ENCODE results near the gene CABLES1. TPM values are rescaled to one million over a fixed set of nuclear protein-coding genes. Genes with fewer than 3 reads are reported as not detected.

Gene CABLES1
- total RNA-seq, 2 experiments from 2014 or later: 1.9 to 2.1 TPM

DNA sequence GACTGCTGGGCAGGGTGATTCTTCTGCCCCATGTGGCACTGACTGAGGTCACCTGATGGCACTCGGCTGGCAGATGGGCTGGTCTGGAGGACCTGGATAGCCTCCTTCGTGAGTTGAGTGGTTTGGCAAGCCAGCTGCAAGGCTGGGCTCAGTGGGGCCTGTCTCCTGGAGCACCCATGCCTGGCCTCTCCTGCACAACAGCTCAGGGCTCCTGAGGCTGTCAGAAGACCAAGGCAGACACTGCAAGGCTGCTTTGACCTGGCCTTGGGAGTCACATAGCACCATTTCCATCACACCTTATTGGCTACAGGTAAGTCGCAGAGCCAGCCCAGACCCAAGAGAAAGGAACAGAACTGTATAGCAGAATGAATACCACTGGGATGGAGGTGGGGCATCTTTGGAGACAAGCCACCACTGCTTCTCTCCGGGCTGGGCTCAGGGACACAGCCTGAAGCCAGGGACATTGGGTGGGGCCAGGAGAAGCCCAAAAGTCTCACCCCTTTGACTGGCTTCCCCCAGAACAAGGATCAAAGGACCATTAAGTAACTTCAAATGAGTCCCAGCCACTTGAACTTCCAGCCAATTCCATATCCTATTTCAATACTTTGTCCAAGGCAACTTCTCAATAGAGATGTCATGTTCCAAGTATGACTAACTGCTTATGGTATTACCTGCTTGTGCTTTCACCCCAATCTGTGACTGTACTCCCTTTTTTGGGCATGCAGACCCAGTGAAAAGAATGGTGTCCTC is 156.3 kb downstream of the CABLES1 start:
- H3K4me3 Mint-ChIP-seq: no peak overlapping the region
- H3K4me1 Mint-ChIP-seq: no peaks in the 10 kb centered on the region
- H3K27ac Mint-ChIP-seq: no peak overlapping the region
- no peaks in the 10 kb centered on the region for H3K9me3 Mint-ChIP-seq
- H3K27me3 Mint-ChIP-seq: no peaks in the 10 kb centered on the region
- ChIA-PET CTCF (interaction anchor here (0.6 kb wide), 1 partner anchor 16 kb away, joined by 3 read pairs; no protein-coding TSS in a partner anchor), POLR2A (no interaction called here)
- H3K36me3 Mint-ChIP-seq (ENCODE audit: low read depth): no peaks in the 10 kb centered on the region
- no peak for DNase-seq

- H3K4me3 Mint-ChIP-seq: no peak overlapping the region
- H3K36me3 Mint-ChIP-seq (ENCODE audit: low read depth): no peaks in the 10 kb centered on the region
- DNase-seq: no peak
- no peaks in the 10 kb centered on the region for H3K4me1 Mint-ChIP-seq
- no peak overlapping the region for H3K27ac Mint-ChIP-seq
- ChIA-PET CTCF (interaction anchor here (0.5 to 1.2 kb wide), 4 partner anchors 17 to 277 kb away, joined by 3 to 6 read pairs (median 3); no protein-coding TSS in a partner anchor), POLR2A (no interaction called here)
- H3K9me3 Mint-ChIP-seq: no peaks in the 10 kb centered on the region
- no peaks in the 10 kb centered on the region for H3K27me3 Mint-ChIP-seq
Measured at GRCh38 chr18:23300231-23300805, 165.0 kb downstream of the CABLES1 start.

- Mint-ChIP-seq H3K27ac (no peak overlapping the region), H3K9me3 (no peaks in the 10 kb centered on the region)
- CTCF ChIA-PET: interaction anchor here (1.2 kb wide), 1 partner anchor 21 kb away, joined by 3 read pairs; no protein-coding TSS in a partner anchor
Measured at GRCh38 chr18:23301972-23302371, 166.7 kb downstream of the CABLES1 start.

GRCh38 chr18:23302511-23302850 is 167.2 kb downstream of the CABLES1 start:
- DNase-seq: no peak
- Mint-ChIP-seq H3K36me3 (ENCODE audit: low read depth) (peaks cover 2% of the 10 kb centered on the region), H3K4me3 (no peak overlapping the region), H3K27ac (no peak overlapping the region), H3K27me3 (no peaks in the 10 kb centered on the region), H3K9me3 (no peaks in the 10 kb centered on the region), H3K4me1 (peaks cover 11% of the 10 kb centered on the region)
- CTCF ChIA-PET: interaction anchor here (1.2 kb wide), 1 partner anchor 22 kb away, joined by 3 read pairs; no protein-coding TSS in a partner anchor
- POLR2A ChIA-PET: no interaction called here

More at GRCh38 chr18:23301972-23302371, 166.7 kb downstream of the CABLES1 start:
- POLR2A ChIA-PET: no interaction called here
- Mint-ChIP-seq H3K4me1 (peaks cover 6% of the 10 kb centered on the region), H3K4me3 (no peak overlapping the region), H3K36me3 (ENCODE audit: low read depth) (peaks cover 2% of the 10 kb centered on the region), H3K27me3 (no peaks in the 10 kb centered on the region)
- no peak for DNase-seq

DNA sequence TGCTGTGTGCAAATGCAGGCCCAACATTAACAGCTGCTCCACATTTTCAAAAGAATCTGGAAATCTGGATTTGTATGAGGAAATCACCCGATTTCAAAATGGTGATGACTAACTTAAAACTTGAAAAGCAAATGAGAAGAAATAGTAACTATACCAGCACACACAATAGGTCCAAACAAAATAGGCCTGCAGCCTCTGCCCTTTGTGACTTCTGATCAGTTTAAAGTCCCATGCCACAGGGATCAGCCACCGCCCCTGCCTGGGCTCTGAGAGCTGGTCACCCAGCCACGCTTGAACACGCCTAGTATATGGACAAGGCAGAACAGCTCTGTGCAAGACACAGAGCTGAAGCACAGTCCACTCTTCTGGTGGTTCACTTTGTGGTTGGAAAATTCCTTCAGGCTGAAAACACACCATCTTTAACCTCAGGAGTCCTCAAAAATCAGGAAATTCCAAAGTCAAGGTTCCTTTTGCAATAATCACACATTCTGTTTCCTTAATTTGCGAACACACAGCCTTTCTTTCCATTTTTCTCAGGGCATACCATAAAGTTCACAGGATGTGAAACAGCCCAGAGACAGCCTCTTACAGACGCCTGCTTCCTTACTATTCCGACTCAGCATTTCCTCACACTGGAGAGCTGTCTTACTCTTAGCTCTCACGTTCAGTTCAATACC is 167.7 kb downstream of the CABLES1 start:
- no peak for DNase-seq
- no peaks in the 10 kb centered on the region for H3K9me3 Mint-ChIP-seq
- no peaks in the 10 kb centered on the region for H3K27me3 Mint-ChIP-seq
- H3K4me3 Mint-ChIP-seq: no peak overlapping the region
- POLR2A ChIA-PET: no interaction called here
- H3K36me3 Mint-ChIP-seq (ENCODE audit: low read depth): peaks cover 2% of the 10 kb centered on the region
- H3K4me1 Mint-ChIP-seq: peaks cover 16% of the 10 kb centered on the region
- CTCF ChIA-PET: interaction anchor here (1.0 to 1.2 kb wide), 2 partner anchors 22 to 30 kb away, joined by 3 read pairs; no protein-coding TSS in a partner anchor
- H3K27ac Mint-ChIP-seq: no peak overlapping the region

- H3K9me3 Mint-ChIP-seq: no peaks in the 10 kb centered on the region
- CTCF ChIA-PET: interaction anchor here (0.9 to 2.4 kb wide), 3 partner anchors 14 to 69 kb away, joined by 3 to 7 read pairs (median 4); no protein-coding TSS in a partner anchor
- POLR2A ChIA-PET: no interaction called here
- H3K27ac Mint-ChIP-seq: peak overlapping the region; percentile 80
- no peak overlapping the region for H3K4me3 Mint-ChIP-seq
- H3K4me1 Mint-ChIP-seq: peaks cover 30% of the 10 kb centered on the region
- H3K36me3 Mint-ChIP-seq (ENCODE audit: low read depth): peaks cover 8% of the 10 kb centered on the region
- no peak for DNase-seq
- H3K27me3 Mint-ChIP-seq: no peaks in the 10 kb centered on the region
Measured at GRCh38 chr18:23306822-23307221, 171.5 kb downstream of the CABLES1 start.

GRCh38 chr18:23307567-23308295 is 172.4 kb downstream of the CABLES1 start:
- CTCF ChIA-PET: interaction anchor here (0.6 to 2.4 kb wide), 5 partner anchors 11 to 70 kb away, joined by 3 to 7 read pairs (median 3); no protein-coding TSS in a partner anchor

More at GRCh38 chr18:23307567-23308295, 172.4 kb downstream of the CABLES1 start:
- DNase-seq: peak; percentile 49
- H3K9me3 Mint-ChIP-seq: no peaks in the 10 kb centered on the region
- POLR2A ChIA-PET: no interaction called here
- peak overlapping the region; percentile 92 for H3K27ac Mint-ChIP-seq
- peak overlapping the region; percentile 32 for H3K4me3 Mint-ChIP-seq
- H3K4me1 Mint-ChIP-seq: peaks cover 39% of the 10 kb centered on the region
- no peaks in the 10 kb centered on the region for H3K27me3 Mint-ChIP-seq
- H3K36me3 Mint-ChIP-seq (ENCODE audit: low read depth): peaks cover 8% of the 10 kb centered on the region

Other genes starting within 250 kb of the CABLES1 start
- gene RBBP8, start 202.2 kb upstream of the CABLES1 start, total RNA-seq: 10 to 100 TPM; 63.3 to 66.2 TPM